Endothelial cell (in vitro differentiated cells): ENCODE measurements around the gene NHS. TPM values are rescaled to one million over a fixed set of nuclear protein-coding genes. Genes with fewer than 3 reads are reported as not detected.

ENCODE experiments used
- DNase-seq: peaks from one replicate; pipeline ENCODE4 v3.0.0; 2021; ENCODE audit warnings: low spot score
- H3K27ac Mint-ChIP-seq: one replicate; pipeline ENCODE4 v1.8.0; 2021; ENCODE audit warnings: mixed read lengths, inconsistent platforms; ENCODE audit not compliant: unreplicated experiment
- H3K27me3 Mint-ChIP-seq: one replicate; pipeline ENCODE4 v1.8.0; 2021; ENCODE audit warnings: mild to moderate bottlenecking, moderate library complexity, mixed read lengths, inconsistent platforms; ENCODE audit not compliant: unreplicated experiment
- H3K36me3 Mint-ChIP-seq: one replicate; pipeline ENCODE4 v1.8.0; 2021; ENCODE audit warnings: mild to moderate bottlenecking, low read depth, mixed read lengths, inconsistent platforms; ENCODE audit not compliant: unreplicated experiment
- H3K4me1 Mint-ChIP-seq: one replicate; pipeline ENCODE4 v1.8.0; 2021; ENCODE audit warnings: mild to moderate bottlenecking, mixed read lengths, inconsistent platforms; ENCODE audit not compliant: unreplicated experiment
- H3K4me3 Mint-ChIP-seq: one replicate; pipeline ENCODE4 v1.8.0; 2021; ENCODE audit warnings: mild to moderate bottlenecking, mixed read lengths, inconsistent platforms; ENCODE audit not compliant: unreplicated experiment
- H3K9me3 Mint-ChIP-seq: one replicate; pipeline ENCODE4 v1.8.0; 2021; ENCODE audit warnings: mixed read lengths, inconsistent platforms; ENCODE audit not compliant: unreplicated experiment
- CTCF ChIP-seq: fragments of 200-600 bp; sonication (generic); IDR thresholded peaks from one replicate; pipeline ENCODE4 v1.5.0; 2021; ENCODE audit warnings: antibody characterized with exemption; ENCODE audit not compliant: unreplicated experiment
- total RNA-seq: library from RNA; stranded (reverse); fragmentation: NEBNext Ultra II Directional; extraction: Animal tissue kit (Norgen Biotek cat#: 25700); gene quantifications from one replicate; pipeline ENCODE4 v1.2.1, GENCODE V29; 2021; ENCODE audit not compliant: unreplicated experiment

Gene NHS
- total RNA-seq, 1 donor from 2014 or later = 5.3 TPM

GRCh38 chrX:17519358-17519757 lies 144.4 kb downstream of the NHS start:
- Mint-ChIP-seq H3K27ac (no peak overlapping the region), H3K27me3 (no peaks in the 10 kb centered on the region)
- DNase-seq = no peak

GRCh38 chrX:17520016-17520615 lies 145.1 kb downstream of the NHS start:
- DNase-seq = no peak
- TF ChIP-seq CTCF = no peak
- Mint-ChIP-seq H3K27me3 (no peaks in the 10 kb centered on the region), H3K4me1 (no peaks in the 10 kb centered on the region), H3K4me3 (no peak overlapping the region), H3K36me3 (no peaks in the 10 kb centered on the region), H3K27ac (no peak overlapping the region), H3K9me3 (no peaks in the 10 kb centered on the region)

More at GRCh38 chrX:17519358-17519757, 144.4 kb downstream of the NHS start:
- H3K36me3 Mint-ChIP-seq = no peaks in the 10 kb centered on the region
- no peaks in the 10 kb centered on the region for H3K9me3 Mint-ChIP-seq
- no peak for TF ChIP-seq CTCF
- H3K4me3 Mint-ChIP-seq = no peak overlapping the region
- H3K4me1 Mint-ChIP-seq = no peaks in the 10 kb centered on the region

- Mint-ChIP-seq H3K9me3 (no peaks in the 10 kb centered on the region), H3K27ac (no peak overlapping the region)
These were observed 147.1 kb downstream of the NHS start for GRCh38 chrX:17521871-17522693.

GRCh38 chrX:17525266-17525665 lies 150.3 kb downstream of the NHS start:
- no peaks in the 10 kb centered on the region for H3K9me3 Mint-ChIP-seq
- H3K4me1 Mint-ChIP-seq = peaks cover 12% of the 10 kb centered on the region
- no peak overlapping the region for H3K4me3 Mint-ChIP-seq
- TF ChIP-seq CTCF = no peak
- H3K27ac Mint-ChIP-seq = no peak overlapping the region
- DNase-seq = no peak
- H3K27me3 Mint-ChIP-seq = peaks cover 3% of the 10 kb centered on the region
- H3K36me3 Mint-ChIP-seq = no peaks in the 10 kb centered on the region

More at GRCh38 chrX:17521871-17522693, 147.1 kb downstream of the NHS start:
- Mint-ChIP-seq H3K27me3 (no peaks in the 10 kb centered on the region), H3K36me3 (no peaks in the 10 kb centered on the region), H3K4me3 (no peak overlapping the region), H3K4me1 (peaks cover 5% of the 10 kb centered on the region)
- DNase-seq = peak; percentile 6
- TF ChIP-seq CTCF = no peak
